DOHH2 (cell line): ENCODE results near the gene MYG1.

Experiments
- H3F3A ChIP-seq: fragments of 200-600 bp; sonication (generic), shearing (Covaris generic); 2 replicates; pipeline ENCODE4 v1.6.0; 2016; ENCODE audit warnings: antibody characterized with exemption, mild to moderate bottlenecking; ENCODE audit not compliant: control insufficient read depth, insufficient read depth
- H3K27ac ChIP-seq: fragments of 200-600 bp; sonication (generic); 2 replicates; pipeline ENCODE4 v1.5.1; 2014; ENCODE audit warnings: low read depth, mild to moderate bottlenecking, low read length, moderate library complexity
- H3K27me3 ChIP-seq: fragments of 200-600 bp; sonication (generic); 2 replicates; pipeline ENCODE4 v1.6.1; 2014; ENCODE audit warnings: mild to moderate bottlenecking, low read length, mixed read lengths; ENCODE audit not compliant: control insufficient read depth
- H3K36me3 ChIP-seq: fragments of 200-600 bp; sonication (generic); 2 replicates; pipeline ENCODE4 v1.6.1; 2014; ENCODE audit warnings: mild to moderate bottlenecking, low read length, moderate library complexity, mixed read lengths; ENCODE audit not compliant: control insufficient read depth
- H3K4me1 ChIP-seq: fragments of 200-600 bp; sonication (generic); 2 replicates; pipeline ENCODE4 v1.6.1; 2014; ENCODE audit warnings: mild to moderate bottlenecking, low read length, mixed read lengths; ENCODE audit not compliant: control insufficient read depth
- H3K4me2 ChIP-seq: fragments of 200-600 bp; sonication (generic); 2 replicates; pipeline ENCODE4 v1.6.0; 2014; ENCODE audit warnings: mild to moderate bottlenecking, low read length, moderate library complexity
- H3K4me3 ChIP-seq: fragments of 200-600 bp; sonication (generic); 2 replicates; pipeline ENCODE4 v1.5.1; 2014; ENCODE audit warnings: mild to moderate bottlenecking, low read length, mixed read lengths
- H3K79me2 ChIP-seq: fragments of 200-600 bp; sonication (generic); 2 replicates; pipeline ENCODE4 v1.6.1; 2014; ENCODE audit warnings: mild to moderate bottlenecking, low read length, mixed read lengths; ENCODE audit not compliant: control insufficient read depth
- H3K9me2 ChIP-seq: fragments of 200-600 bp; sonication (generic); replicated peaks from 2 replicates; pipeline ENCODE4 v1.6.1; 2014; ENCODE audit warnings: mild to moderate bottlenecking, low read length, mixed read lengths; ENCODE audit not compliant: control insufficient read depth
- H3K9me3 ChIP-seq: fragments of 200-600 bp; sonication (generic); 2 replicates; pipeline ENCODE4 v1.6.1; 2014; ENCODE audit warnings: antibody characterized with exemption, low read length, mixed read lengths; ENCODE audit not compliant: control insufficient read depth, insufficient read depth
- H4K20me1 ChIP-seq: fragments of 200-600 bp; sonication (generic); 2 replicates; pipeline ENCODE4 v1.6.0; 2014; ENCODE audit warnings: low read depth, mild to moderate bottlenecking, antibody characterized with exemption, low read length, moderate library complexity; ENCODE audit not compliant: control insufficient read depth, insufficient read depth
- CTCF ChIP-seq: fragments of 200-600 bp; sonication (generic); IDR thresholded peaks from one replicate; pipeline ENCODE4 v1.5.1; 2014; ENCODE audit warnings: antibody characterized with exemption, mild to moderate bottlenecking, low read depth, low read length; ENCODE audit not compliant: poor library complexity, severe bottlenecking
- EZH2phosphoT487 ChIP-seq: fragments of 200-600 bp; sonication (generic); IDR thresholded peaks from 2 replicates; pipeline ENCODE4 v1.6.1; 2017; ENCODE audit warnings: borderline replicate concordance, mild to moderate bottlenecking, antibody characterized with exemption, low read length, moderate library complexity, mixed read lengths

MYG1 gene

GRCh38 chr12:53336181-53336681, 36.7 kb downstream of the MYG1 start, which contains the start of gene SP7:
SP7 (minus strand) TSS chr12:53336354; CDS start chr12:53335646, 708 bp downstream.
- H3K4me2 ChIP-seq, result peak within 1 kb of the TSS; percentile 22; the same call in 1 of the 2 replicates
- TF ChIP-seq EZH2phosphoT487 (no peak), CTCF (no peak)

GRCh38 chr12:53338017-53338416, 38.5 kb downstream of the MYG1 start:
- TF ChIP-seq CTCF, result no peak
- H3K9me3 ChIP-seq, result no peaks in the 10 kb centered on the region
- peaks cover under 1% of the 10 kb centered on the region; the same call in 1 of the 2 replicates for H3F3A ChIP-seq
- H3K4me1 ChIP-seq, result peaks cover 35% of the 10 kb centered on the region
- H4K20me1 ChIP-seq, result no peaks in the 10 kb centered on the region
- peak overlapping the region; percentile 31 for H3K4me2 ChIP-seq
- peaks cover 25% of the 10 kb centered on the region for H3K27me3 ChIP-seq
- H3K27ac ChIP-seq, result no peak overlapping the region
- H3K9me2 ChIP-seq, result no peaks in the 10 kb centered on the region
- no peaks in the 10 kb centered on the region for H3K36me3 ChIP-seq
- no peaks in the 10 kb centered on the region for H3K79me2 ChIP-seq
- peak overlapping the region; percentile 25; the same call in 1 of the 2 replicates for H3K4me3 ChIP-seq

More at GRCh38 chr12:53336181-53336681, 36.7 kb downstream of the MYG1 start, which contains the start of gene SP7:
- Histone ChIP-seq H3K79me2 (no peaks in the 10 kb centered on the region), H3F3A (no peaks in the 10 kb centered on the region), H3K27ac (no peak within 1 kb of the TSS), H3K36me3 (no peaks in the 10 kb centered on the region), H3K9me3 (no peaks in the 10 kb centered on the region), H3K4me3 (no peak within 1 kb of the TSS), H3K4me1 (peaks cover 35% of the 10 kb centered on the region), H3K9me2 (no peaks in the 10 kb centered on the region), H3K27me3 (peaks cover 25% of the 10 kb centered on the region), H4K20me1 (no peaks in the 10 kb centered on the region)

GRCh38 chr12:53338916-53339315, 39.4 kb downstream of the MYG1 start:
- no peaks in the 10 kb centered on the region for H4K20me1 ChIP-seq
- no peaks in the 10 kb centered on the region for H3K9me2 ChIP-seq
- H3K4me2 ChIP-seq, result no peak overlapping the region
- peaks cover 9% of the 10 kb centered on the region for H3F3A ChIP-seq
- no peak overlapping the region for H3K27ac ChIP-seq
- no peaks in the 10 kb centered on the region for H3K36me3 ChIP-seq
- peaks cover 25% of the 10 kb centered on the region for H3K27me3 ChIP-seq
- H3K4me1 ChIP-seq, result peaks cover 41% of the 10 kb centered on the region
- TF ChIP-seq EZH2phosphoT487 (no peak), CTCF (no peak)
- no peaks in the 10 kb centered on the region for H3K9me3 ChIP-seq
- no peaks in the 10 kb centered on the region for H3K79me2 ChIP-seq
- no peak overlapping the region for H3K4me3 ChIP-seq
